Measurements from ENCODE around the gene UGT1A10.

DNA sequence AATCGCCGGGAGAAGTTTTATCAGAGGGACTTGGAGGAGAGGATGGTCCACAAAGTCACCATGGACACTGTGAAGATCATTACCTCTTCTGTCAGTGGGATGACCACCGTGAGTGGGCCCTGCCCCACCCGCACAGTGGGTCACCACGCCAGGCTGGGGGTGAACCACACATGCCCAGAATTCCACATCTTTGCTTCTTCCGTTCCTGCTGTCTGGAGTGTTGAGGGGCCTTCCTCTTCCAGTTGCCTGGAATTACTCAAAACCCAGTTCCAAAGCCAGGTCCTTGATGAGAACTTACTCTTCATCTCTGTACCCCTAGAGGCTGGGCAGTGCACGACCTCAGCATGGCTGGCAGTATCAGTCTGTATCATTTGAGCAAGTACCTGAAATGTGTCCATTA is 164.0 kb downstream of the UGT1A10 start:
- TF ChIP-seq CTCF (conservative IDR thresholded peaks at IDR 0.05; ENCODE audit: low read length), result no peak
- no peak for TF ChIP-seq EZH2phosphoT487 (IDR thresholded peaks at IDR 0.05; ENCODE audit: borderline replicate concordance)

Measured in Loucy (cell line).